ENCODE data around the gene COL12A1.

GRCh38 chr6:75224303-75224926 is 18.6 kb upstream of the COL12A1 start:
- no peak for TF ChIP-seq CTCF (IDR thresholded peaks at IDR 0.05)
- no peak for TF ChIP-seq POLR2A (IDR thresholded peaks at IDR 0.05)
